Neuronal stem cell (in vitro differentiated cells): ENCODE measurements around the gene PRKN.

Source experiments
- DNase-seq: peaks from one replicate; pipeline ENCODE4 v3.0.0-alpha.2; 2013; ENCODE audit warnings: low spot score
- H2AFZ ChIP-seq: one replicate; pipeline ENCODE4 v1.6.1; 2013; ENCODE audit warnings: mild to moderate bottlenecking, low read length, inconsistent platforms
- H2AK5ac ChIP-seq: 2 replicates; pipeline ENCODE4 v1.6.1; 2013; ENCODE audit warnings: low read depth, mild to moderate bottlenecking, inconsistent platforms, low read length, moderate library complexity, mixed read lengths
- H2BK120ac ChIP-seq: 2 replicates; pipeline ENCODE4 v1.6.1; 2013; ENCODE audit warnings: low read depth, mild to moderate bottlenecking, inconsistent platforms, low read length, moderate library complexity, mixed read lengths
- H2BK12ac ChIP-seq: one replicate; pipeline ENCODE4 v1.6.1; 2013; ENCODE audit warnings: low read length, inconsistent platforms
- H2BK15ac ChIP-seq: 2 replicates; pipeline ENCODE4 v1.6.1; 2013; ENCODE audit warnings: mild to moderate bottlenecking, low read length, inconsistent platforms, mixed read lengths
- H2BK5ac ChIP-seq: one replicate; pipeline ENCODE4 v1.6.1; 2013; ENCODE audit warnings: inconsistent platforms, mild to moderate bottlenecking, low read length, moderate library complexity
- H3K14ac ChIP-seq: one replicate; pipeline ENCODE4 v1.6.1; 2013; ENCODE audit warnings: low read length, inconsistent platforms
- H3K18ac ChIP-seq: 2 replicates; pipeline ENCODE4 v1.6.1; 2013; ENCODE audit warnings: low read length, inconsistent platforms
- H3K23ac ChIP-seq: 2 replicates; pipeline ENCODE4 v1.6.1; 2013; ENCODE audit warnings: low read depth, mild to moderate bottlenecking, mixed read lengths, low read length, inconsistent platforms; ENCODE audit not compliant: poor library complexity
- H3K27ac ChIP-seq: replicated peaks from 3 replicates; pipeline ENCODE4 v1.5.1; 2013; ENCODE audit warnings: low read length, inconsistent platforms
- H3K27me3 ChIP-seq, 3 experiments: 2 replicates each; pipeline ENCODE4 v1.6.1; 2013; ENCODE audit warnings: low read length in 3 of 3, mild to moderate bottlenecking in 2 of 3, inconsistent platforms in 1 of 3, low read depth in 1 of 3, mixed read lengths in 1 of 3, moderate library complexity in 1 of 3; ENCODE audit not compliant: control insufficient read depth in 3 of 3, insufficient read depth in 3 of 3
- H3K36me3 ChIP-seq, 2 donors: replicated peaks in 1 of 2; 2 replicates each; pipeline ENCODE4 v1.6.1; 2013; ENCODE audit warnings: low read length in 2 of 2; ENCODE audit not compliant: control insufficient read depth in 2 of 2, insufficient read depth in 2 of 2
- H3K4ac ChIP-seq: 2 replicates; pipeline ENCODE4 v1.6.1; 2013; ENCODE audit warnings: inconsistent platforms, mild to moderate bottlenecking, low read length, moderate library complexity
- H3K4me1 ChIP-seq, 2 donors: 1 replicate in 1 of 2; 2 replicates in 1 of 2; pipeline ENCODE4 v1.6.1; 2013; ENCODE audit warnings: low read length in 2 of 2, low read depth in 1 of 2; ENCODE audit not compliant: control insufficient read depth in 2 of 2, insufficient read depth in 1 of 2
- H3K4me2 ChIP-seq: one replicate; pipeline ENCODE4 v1.6.1; 2013; ENCODE audit warnings: mild to moderate bottlenecking, low read length, inconsistent platforms; ENCODE audit not compliant: insufficient read depth, poor library complexity, severe bottlenecking
- H3K4me3 ChIP-seq, 2 donors: 2 replicates each; pipeline ENCODE4 v1.5.1; 2013; ENCODE audit warnings: low read length in 2 of 2, mild to moderate bottlenecking in 2 of 2, inconsistent platforms in 1 of 2, moderate library complexity in 1 of 2
- H3K79me1 ChIP-seq: one replicate; pipeline ENCODE4 v1.6.1; 2013; ENCODE audit warnings: low read depth, mild to moderate bottlenecking, inconsistent platforms, low read length, moderate library complexity
- H3K9ac ChIP-seq: one replicate; pipeline ENCODE4 v1.6.1; 2013; ENCODE audit warnings: mild to moderate bottlenecking, low read depth, low read length, inconsistent platforms; ENCODE audit not compliant: poor library complexity
- H3K9me3 ChIP-seq, 2 donors: replicated peaks in 1 of 2; 2 replicates each; pipeline versions ENCODE3 to v1.6.1; 2013; ENCODE audit warnings: low read length in 2 of 2, mild to moderate bottlenecking in 2 of 2, inconsistent platforms in 1 of 2, low read depth in 1 of 2, mixed read lengths in 1 of 2, moderate library complexity in 1 of 2; ENCODE audit not compliant: control insufficient read depth in 2 of 2, insufficient read depth in 1 of 2
- H4K8ac ChIP-seq: one replicate; pipeline ENCODE4 v1.6.1; 2013; ENCODE audit warnings: low read depth, mild to moderate bottlenecking, inconsistent platforms, low read length, moderate library complexity
- H4K91ac ChIP-seq: one replicate; pipeline ENCODE4 v1.6.1; 2013; ENCODE audit warnings: low read length, low read depth, mild to moderate bottlenecking, inconsistent platforms; ENCODE audit not compliant: poor library complexity
- WGBS, 2 donors: extraction: QIAGEN DNeasy Blood & Tissue Kit; methylation state at CpG; one replicate each; pipeline ENCODE4 v1.1.7; 2013; ENCODE audit warnings: missing lambda C conversion rate in 2 of 2, mixed read lengths in 1 of 2; ENCODE audit not compliant: insufficient read length in 2 of 2, insufficient replicate concordance in 1 of 2; ENCODE audit errors: extremely low coverage in 2 of 2; 5-methylcytosine and 5-hydroxymethylcytosine counted together

Gene PRKN

GRCh38 chr6:162636167-162636566, 91.4 kb downstream of the PRKN start:
- no peak overlapping the region for H2BK12ac ChIP-seq
- H3K4me1 ChIP-seq, result peaks cover 0 to 2% of the 10 kb centered on the region in 2 donors
- H3K9ac ChIP-seq, result no peak overlapping the region
- no peak overlapping the region for H3K4me3 ChIP-seq
- H3K79me1 ChIP-seq, result peaks cover 2% of the 10 kb centered on the region
- H2BK5ac ChIP-seq, result no peak overlapping the region
- H3K23ac ChIP-seq, result no peak overlapping the region
- no peak overlapping the region for H4K91ac ChIP-seq
- H3K4ac ChIP-seq, result no peak overlapping the region
- H3K27ac ChIP-seq, result no peak overlapping the region
- H3K9me3 ChIP-seq, result peaks cover 0 to 3% of the 10 kb centered on the region in 2 donors
- no peaks in the 10 kb centered on the region for H3K36me3 ChIP-seq
- no peak overlapping the region for H2BK120ac ChIP-seq
- no peak overlapping the region for H3K14ac ChIP-seq
- no peak for DNase-seq
- H2AFZ ChIP-seq, result no peak overlapping the region
- no peak overlapping the region for H3K4me2 ChIP-seq
- H3K27me3 ChIP-seq, result no peaks in the 10 kb centered on the region
- no peak overlapping the region for H3K18ac ChIP-seq
- H2AK5ac ChIP-seq, result no peak overlapping the region
- no peak overlapping the region for H2BK15ac ChIP-seq
- no peak overlapping the region for H4K8ac ChIP-seq

GRCh38 chr6:162631546-162631945, 96.0 kb downstream of the PRKN start:
- Histone ChIP-seq H2BK5ac (no peak overlapping the region), H3K9me3 (peaks cover 0 to 3% of the 10 kb centered on the region in 2 donors), H3K79me1 (peaks cover 2% of the 10 kb centered on the region), H3K4me1 (peaks cover 0 to 2% of the 10 kb centered on the region in 2 donors), H3K4ac (no peak overlapping the region), H2BK120ac (no peak overlapping the region), H3K27me3 (no peaks in the 10 kb centered on the region), H3K23ac (no peak overlapping the region), H2BK12ac (no peak overlapping the region), H3K9ac (no peak overlapping the region), H3K18ac (no peak overlapping the region), H2AK5ac (no peak overlapping the region), H4K91ac (no peak overlapping the region), H3K14ac (no peak overlapping the region), H2AFZ (no peak overlapping the region), H3K4me3 (no peak overlapping the region), H3K36me3 (no peaks in the 10 kb centered on the region), H4K8ac (no peak overlapping the region), H2BK15ac (no peak overlapping the region), H3K4me2 (no peak overlapping the region), H3K27ac (no peak overlapping the region)
- DNase-seq, result no peak

GRCh38 chr6:162630069-162630468, 97.5 kb downstream of the PRKN start:
- no peak overlapping the region for H3K9ac ChIP-seq
- H3K4me3 ChIP-seq, result no peak overlapping the region
- no peak for DNase-seq
- H3K9me3 ChIP-seq, result peaks cover 0 to 3% of the 10 kb centered on the region in 2 donors
- no peak overlapping the region for H3K18ac ChIP-seq
- H2AFZ ChIP-seq, result no peak overlapping the region
- H2BK5ac ChIP-seq, result no peak overlapping the region
- no peak overlapping the region for H2BK12ac ChIP-seq
- no peak overlapping the region for H2AK5ac ChIP-seq
- no CpG with 5 or more reads among the region's 5 CpGs for WGBS, 2 donors
- no peaks in the 10 kb centered on the region for H3K27me3 ChIP-seq
- no peak overlapping the region for H3K4ac ChIP-seq
- H2BK120ac ChIP-seq, result no peak overlapping the region
- no peak overlapping the region for H4K91ac ChIP-seq
- no peak overlapping the region for H3K27ac ChIP-seq
- H3K4me1 ChIP-seq, result peaks cover 0 to 2% of the 10 kb centered on the region in 2 donors
- no peaks in the 10 kb centered on the region for H3K36me3 ChIP-seq
- no peak overlapping the region for H3K23ac ChIP-seq
- peaks cover 2% of the 10 kb centered on the region for H3K79me1 ChIP-seq
- H3K14ac ChIP-seq, result no peak overlapping the region
- H2BK15ac ChIP-seq, result no peak overlapping the region
- no peak overlapping the region for H4K8ac ChIP-seq
- H3K4me2 ChIP-seq, result no peak overlapping the region

- no peak overlapping the region for H2BK5ac ChIP-seq
- H4K8ac ChIP-seq, result no peak overlapping the region
- no peak overlapping the region for H3K9ac ChIP-seq
- no peaks in the 10 kb centered on the region for H3K4me1 ChIP-seq
- no peak overlapping the region for H4K91ac ChIP-seq
- no peak overlapping the region for H3K27ac ChIP-seq
- H3K4ac ChIP-seq, result no peak overlapping the region
- no peak overlapping the region for H2BK15ac ChIP-seq
- H3K36me3 ChIP-seq, result no peaks in the 10 kb centered on the region
- no peak overlapping the region for H3K23ac ChIP-seq
- H3K4me2 ChIP-seq, result no peak overlapping the region
- H3K79me1 ChIP-seq, result no peaks in the 10 kb centered on the region
- no peak overlapping the region for H3K14ac ChIP-seq
- peaks cover 0 to 3% of the 10 kb centered on the region in 2 donors for H3K9me3 ChIP-seq
- H2AK5ac ChIP-seq, result no peak overlapping the region
- no peak for DNase-seq
- H2AFZ ChIP-seq, result no peak overlapping the region
- no peak overlapping the region for H2BK120ac ChIP-seq
- H3K4me3 ChIP-seq, result no peak overlapping the region
- H2BK12ac ChIP-seq, result no peak overlapping the region
- WGBS, 2 donors, result 100% methylated on average over 2 of the region's 5 CpGs; no CpG with 5 or more reads in 1 of the 2 donors
- H3K27me3 ChIP-seq, result no peaks in the 10 kb centered on the region
- no peak overlapping the region for H3K18ac ChIP-seq
Measured at GRCh38 chr6:162627825-162628224, 99.7 kb downstream of the PRKN start.
